HCEC 1CT (cell line): Measurements from ENCODE around the gene NPTX1.

Source experiments
- DNase-seq: peaks from one replicate; pipeline ENCODE4 v3.0.0-alpha.2; 2017

NPTX1 gene

DNA sequence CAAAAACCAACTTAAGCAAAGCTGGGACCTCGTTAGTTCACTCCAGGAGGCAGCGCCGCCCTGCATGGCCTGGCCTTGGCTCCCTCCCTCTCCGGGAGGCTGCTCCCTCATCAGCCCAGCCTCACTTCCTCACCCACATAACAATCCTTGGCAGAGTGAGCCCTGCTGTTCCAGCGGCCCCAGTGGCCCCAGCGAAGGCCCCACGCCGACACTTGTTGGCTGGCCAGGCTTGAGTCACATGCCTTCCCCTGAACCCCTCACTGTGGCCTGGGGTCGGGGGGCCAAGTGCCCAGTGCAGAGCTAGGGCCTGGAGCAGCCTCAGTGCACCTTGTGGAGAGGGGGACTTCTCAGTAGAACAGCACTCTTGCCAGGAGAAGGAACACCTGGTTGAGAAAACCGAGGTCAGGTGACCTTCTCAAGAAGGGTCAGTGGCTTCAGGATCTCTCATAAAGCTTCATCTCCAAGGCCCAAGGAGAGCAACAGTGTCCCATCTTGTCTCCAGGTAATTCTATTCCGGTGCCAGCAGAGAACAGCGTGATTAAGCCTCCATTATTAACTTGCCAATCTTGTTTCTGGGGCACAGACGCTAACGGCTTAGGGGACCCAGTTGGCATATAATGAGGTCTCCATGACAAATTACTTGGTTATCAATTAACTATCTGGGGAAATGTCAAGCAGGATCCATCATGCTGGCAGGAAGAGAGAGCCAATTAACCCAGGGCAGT, 34.6 kb downstream of the NPTX1 start:
- no peak for DNase-seq

GRCh38 chr17:80441133-80441578, 35.3 kb downstream of the NPTX1 start:
- DNase-seq, result no peak

- DNase-seq, result no peak
These were observed 36.9 kb downstream of the NPTX1 start for GRCh38 chr17:80439499-80439898.

- no peak for DNase-seq
These were observed 37.6 kb downstream of the NPTX1 start for GRCh38 chr17:80438806-80439205.

- no peak for DNase-seq
These were observed 38.9 kb downstream of the NPTX1 start for GRCh38 chr17:80437532-80437931.

- DNase-seq, result no peak
These were observed 42.3 kb downstream of the NPTX1 start for GRCh38 chr17:80433916-80434666.

DNA sequence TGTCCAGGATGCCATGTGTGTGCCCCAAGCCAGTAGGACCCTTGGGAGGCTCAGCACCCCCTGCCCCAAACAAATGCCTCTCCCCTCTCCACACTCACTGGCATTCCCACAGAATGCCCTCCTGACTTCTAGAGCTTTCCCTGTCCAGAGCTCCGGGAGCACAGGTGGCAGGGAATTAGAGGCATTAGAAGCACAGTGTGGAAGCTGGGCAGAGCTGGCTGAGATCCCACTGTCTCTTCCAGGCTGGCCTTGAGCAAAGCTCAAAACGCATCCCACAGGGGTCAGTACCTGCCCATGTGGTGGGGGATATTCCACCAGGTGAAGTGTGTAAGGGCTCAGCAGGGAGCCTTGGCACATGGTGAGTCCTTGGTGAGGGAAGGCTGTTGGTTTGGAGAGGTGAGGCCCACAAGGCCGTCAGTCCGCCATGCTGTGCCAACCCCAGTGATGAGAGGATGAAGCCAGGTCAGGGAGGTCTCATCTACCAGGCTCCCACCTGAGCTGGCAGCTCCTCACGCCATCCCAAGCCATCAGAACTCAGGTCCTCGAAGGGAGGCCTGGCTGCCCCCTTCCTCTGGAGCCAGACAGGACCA, 43.4 kb downstream of the NPTX1 start:
- no peak for DNase-seq

- DNase-seq, result no peak
These were observed 44.0 kb downstream of the NPTX1 start for GRCh38 chr17:80432350-80432955.

DNA sequence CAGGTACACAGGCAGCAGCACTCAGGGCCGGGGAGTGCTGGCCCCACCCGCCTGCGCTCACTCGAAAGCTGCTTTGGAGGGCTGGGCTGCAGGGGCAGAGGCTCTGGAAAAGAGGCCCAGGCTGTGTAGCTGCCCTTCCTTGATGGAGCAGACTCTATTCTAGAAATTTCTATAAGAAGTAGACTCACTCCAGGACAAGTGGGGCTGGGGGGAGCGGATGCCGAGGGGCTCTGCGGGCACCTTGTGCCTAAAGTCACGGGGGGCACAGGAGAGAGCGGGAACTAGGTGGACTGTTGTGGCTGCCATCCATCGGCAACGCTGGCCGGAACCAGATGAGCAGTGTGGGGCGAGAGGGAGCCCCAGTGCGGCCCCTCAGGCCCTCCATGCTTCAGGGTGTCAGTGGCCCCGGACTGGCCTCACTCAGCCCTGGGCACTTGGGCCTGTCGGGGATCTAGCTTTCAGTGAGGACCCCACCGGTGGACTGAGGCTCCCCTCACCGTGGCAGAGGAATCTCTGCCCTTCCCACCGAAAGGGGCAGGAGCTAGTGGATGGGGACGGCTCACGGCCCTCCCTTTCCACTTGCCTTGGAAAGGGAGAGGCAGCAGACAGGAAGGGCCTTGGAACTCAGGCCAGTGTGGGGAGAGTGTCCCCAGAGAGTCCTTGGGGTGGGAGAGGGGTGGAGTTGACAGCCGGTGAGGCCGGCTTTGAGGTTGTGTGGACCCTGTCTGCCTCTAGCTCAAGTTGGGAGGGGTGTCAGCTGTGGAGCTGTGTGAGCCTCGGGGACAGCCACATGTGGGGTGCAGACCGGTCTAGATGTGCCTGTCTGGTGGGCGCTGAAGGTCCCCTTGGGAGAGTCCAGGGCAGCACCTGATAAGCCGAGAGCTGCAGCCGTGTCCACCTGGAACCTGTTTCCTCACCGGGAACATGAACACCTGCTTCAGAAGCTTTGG, 44.9 kb downstream of the NPTX1 start:
- DNase-seq, result no peak

DNA sequence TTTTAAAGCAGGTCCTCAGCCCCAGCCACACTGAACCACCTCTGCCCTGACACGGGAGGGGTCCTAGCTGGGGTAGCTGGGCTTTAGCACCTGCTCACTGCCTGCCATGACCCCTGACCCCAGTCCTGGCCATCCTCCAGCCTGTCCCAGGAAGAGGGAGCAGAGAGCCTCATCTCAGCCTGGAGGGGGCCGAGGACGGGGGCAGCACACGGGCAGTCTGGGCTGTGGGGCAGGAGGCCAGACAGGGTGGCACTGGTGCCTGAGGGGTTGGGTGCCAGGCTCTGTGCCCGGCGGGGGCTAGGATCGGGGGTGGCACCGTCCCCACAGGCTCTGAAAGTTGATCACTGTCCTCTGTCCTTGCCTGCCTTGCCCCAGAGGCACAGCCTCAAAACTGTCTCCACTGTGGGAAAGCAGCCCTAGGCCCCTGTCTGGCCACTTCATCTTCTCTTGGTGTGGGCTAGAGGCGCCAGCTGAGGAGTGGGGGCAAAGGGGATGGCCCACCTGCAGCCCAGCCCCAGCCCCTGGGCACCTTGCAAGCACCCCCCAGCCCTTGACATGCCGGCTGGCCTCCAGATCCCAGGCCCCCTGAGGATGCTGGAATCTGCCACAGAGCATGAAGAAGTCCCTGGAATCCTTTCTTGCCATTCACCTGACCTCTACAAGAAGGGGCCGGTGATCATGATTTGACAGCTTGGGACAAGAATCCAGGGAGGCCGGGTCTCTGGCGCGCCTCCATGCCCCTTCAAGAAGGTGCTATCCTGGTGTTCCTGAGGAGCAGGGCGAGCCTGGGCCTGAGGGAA, 45.8 kb downstream of the NPTX1 start:
- DNase-seq, result no peak

DNA sequence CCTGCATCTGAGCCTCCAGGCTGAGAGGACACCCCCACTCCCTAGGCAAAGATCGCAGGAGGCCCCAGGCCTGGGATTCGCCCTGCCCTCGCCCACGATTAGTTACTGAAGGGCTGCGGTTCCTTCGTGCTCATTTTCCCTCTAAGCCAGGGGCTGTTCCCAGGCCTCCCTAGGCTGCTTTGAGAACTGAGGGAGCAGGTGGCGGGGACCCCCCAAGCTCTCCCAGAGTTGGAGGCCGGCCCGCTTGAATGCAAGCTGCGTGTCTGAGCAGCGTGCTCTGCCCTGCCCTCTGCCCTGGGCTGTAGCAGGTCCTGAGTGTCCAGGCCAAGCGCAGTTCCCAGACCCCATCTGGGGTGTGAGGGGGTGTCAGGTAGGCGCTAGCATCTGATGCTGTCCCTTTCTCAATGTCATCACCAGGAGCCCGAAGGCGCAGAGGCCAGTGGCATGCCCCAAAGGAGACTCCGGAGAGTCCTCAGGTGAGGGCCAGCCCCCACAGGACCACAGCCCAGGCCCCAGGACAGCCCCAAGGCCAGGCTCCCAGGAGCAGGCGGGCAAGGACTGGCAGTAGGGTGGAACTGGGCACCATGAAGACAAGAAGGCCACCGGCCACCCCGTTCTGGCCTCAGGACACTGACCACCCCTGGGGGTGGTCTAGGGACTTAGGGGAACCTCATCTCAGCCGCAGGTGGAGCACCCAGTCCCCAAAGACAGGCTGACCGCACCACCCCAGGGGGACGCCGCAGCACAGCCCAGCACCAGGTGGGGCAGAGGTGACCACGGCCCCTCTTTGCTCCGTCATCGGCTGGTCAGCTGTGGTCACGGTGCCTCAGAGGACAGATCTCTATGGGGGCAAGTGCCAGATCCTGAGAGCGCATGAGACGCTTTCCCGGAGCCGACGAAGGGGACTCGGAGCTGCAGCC, 46.8 kb downstream of the NPTX1 start:
- no peak for DNase-seq

GRCh38 chr17:80428796-80429195, 47.6 kb downstream of the NPTX1 start:
- no peak for DNase-seq

DNA sequence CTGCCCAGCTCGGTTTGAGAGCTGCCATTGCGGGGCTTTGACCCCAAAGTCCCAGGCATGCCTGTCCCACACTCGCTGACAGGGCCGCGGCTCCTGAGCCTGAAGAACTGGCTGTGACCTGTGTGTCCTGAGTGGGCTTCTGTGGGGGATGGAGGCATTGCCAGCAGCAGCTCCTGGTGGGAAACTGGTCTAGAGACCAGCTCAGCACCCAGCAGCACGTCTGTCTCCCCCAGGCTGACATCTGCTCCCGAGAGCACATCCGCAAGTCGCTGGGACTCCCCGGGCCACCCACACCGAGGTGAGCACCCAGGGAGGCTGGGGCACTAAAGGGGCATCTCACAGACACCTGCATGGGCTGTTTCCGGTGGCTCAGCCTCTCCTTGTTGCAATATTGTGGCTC, 48.0 kb downstream of the NPTX1 start:
- DNase-seq, result no peak

DNA sequence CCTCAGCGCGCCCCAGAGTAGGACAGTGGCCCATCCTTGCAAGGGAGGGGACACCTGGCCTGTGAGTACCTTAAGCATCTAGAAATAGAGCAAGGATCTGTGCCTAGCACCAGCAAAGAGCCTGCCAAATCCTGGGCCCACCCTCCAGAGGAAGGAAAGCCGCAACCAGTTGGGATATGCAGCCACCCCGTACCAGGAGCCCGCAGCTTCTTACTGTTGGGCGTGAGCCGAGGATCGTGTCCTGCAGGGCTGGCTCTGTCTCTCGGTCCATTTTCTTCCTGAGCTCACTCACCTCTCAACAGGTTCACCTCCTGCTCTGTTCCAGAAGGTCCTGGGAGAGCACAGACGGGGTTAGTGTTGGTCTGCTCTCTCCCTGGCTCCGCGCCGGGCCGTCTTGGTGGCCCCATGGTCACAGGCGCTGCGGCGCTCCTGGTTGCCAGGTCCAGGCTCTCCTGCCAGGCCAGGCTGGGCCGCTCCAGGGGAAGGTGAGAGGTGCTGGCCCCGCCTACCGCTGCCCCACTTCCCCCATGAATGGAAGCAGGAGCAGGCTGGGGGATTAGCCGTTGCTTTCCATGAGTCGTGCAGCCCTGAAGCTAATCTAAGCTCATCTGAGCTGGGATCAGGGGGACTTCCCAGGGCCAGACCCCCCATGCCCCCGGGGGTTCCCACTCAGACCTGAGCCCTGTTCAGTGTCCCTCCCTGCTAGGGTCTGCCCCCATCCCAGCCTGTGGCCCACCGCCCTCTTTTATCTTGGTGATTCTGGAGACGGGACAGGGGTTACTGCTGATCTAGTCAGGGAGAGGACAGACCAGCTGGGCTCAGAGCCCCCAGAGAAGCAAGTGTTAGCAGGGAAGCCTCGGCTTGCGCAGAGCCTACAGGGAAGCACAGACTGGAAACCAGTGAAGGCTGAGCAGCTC, 48.8 kb downstream of the NPTX1 start:
- no peak for DNase-seq

DNA sequence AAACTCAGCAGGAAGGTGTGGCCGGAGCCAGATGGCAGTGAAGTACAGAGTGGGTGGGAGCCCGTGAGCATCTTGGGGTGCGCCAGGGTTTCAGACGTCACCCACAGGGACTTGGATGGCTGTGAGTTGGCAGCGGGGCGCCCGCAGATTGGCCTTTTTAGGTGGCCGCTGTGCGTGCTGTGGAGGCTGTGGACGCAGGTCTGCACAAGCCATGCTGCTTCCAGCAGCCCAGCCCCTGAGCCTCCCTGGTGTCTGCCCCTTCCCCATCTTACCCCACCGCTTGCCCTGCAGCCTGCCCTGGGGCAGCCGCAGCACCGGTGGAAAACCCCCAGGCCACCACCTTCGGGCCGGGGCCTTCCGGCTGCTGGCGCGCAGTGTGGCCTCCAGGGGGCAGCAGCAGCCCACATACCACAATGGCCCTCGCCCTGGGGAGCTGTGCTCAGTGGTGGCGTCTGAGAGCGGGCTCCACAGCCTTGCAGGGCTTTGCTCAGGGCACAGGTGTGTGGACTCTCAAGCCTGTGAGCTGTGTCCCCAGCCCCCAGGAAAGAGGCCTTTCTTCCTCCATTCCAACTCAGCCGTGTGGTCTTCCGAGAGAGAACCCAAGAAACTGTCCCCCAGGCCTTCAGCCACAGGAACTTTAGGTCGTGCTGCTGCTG, 49.6 kb downstream of the NPTX1 start:
- peak; percentile 35 for DNase-seq

GRCh38 chr17:80425835-80426426, 50.5 kb downstream of the NPTX1 start:
- no peak for DNase-seq

- DNase-seq, result no peak
These were observed 51.3 kb downstream of the NPTX1 start for GRCh38 chr17:80424878-80425765.
